GM12801 (cell line): ENCODE results near the gene MDM4.

Experiments
- TF ChIP-seq, protein P1 (sequence below): IDR thresholded peaks from one replicate; pipeline ENCODE4 v1.5.1; 2011; ENCODE audit warnings: control low read depth; ENCODE audit not compliant: insufficient read length; ENCODE audit errors: extremely low read depth

Gene MDM4

DNA sequence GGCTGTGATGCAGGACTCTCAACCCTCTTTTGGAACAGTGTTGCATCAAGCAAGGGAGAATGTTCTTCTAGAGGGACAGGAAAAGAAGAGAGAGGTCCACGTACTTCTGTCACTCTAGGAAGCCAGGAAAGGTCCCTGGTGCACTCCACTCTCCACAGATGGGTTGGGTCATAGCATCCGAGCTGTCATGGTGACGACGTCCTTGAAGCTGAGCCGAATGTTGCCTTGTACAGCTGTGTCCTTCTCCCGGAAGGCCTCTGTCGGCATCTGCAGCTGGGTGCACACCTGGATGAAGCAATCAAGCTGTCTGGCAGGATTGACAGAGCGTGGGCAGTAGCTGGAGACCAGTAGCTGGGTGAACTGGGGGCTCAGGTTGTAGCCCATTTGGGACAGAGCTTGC is 12.5 kb downstream of the MDM4 start:
- TF ChIP-seq, protein P1, sequence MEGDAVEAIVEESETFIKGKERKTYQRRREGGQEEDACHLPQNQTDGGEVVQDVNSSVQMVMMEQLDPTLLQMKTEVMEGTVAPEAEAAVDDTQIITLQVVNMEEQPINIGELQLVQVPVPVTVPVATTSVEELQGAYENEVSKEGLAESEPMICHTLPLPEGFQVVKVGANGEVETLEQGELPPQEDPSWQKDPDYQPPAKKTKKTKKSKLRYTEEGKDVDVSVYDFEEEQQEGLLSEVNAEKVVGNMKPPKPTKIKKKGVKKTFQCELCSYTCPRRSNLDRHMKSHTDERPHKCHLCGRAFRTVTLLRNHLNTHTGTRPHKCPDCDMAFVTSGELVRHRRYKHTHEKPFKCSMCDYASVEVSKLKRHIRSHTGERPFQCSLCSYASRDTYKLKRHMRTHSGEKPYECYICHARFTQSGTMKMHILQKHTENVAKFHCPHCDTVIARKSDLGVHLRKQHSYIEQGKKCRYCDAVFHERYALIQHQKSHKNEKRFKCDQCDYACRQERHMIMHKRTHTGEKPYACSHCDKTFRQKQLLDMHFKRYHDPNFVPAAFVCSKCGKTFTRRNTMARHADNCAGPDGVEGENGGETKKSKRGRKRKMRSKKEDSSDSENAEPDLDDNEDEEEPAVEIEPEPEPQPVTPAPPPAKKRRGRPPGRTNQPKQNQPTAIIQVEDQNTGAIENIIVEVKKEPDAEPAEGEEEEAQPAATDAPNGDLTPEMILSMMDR: no peak

DNA sequence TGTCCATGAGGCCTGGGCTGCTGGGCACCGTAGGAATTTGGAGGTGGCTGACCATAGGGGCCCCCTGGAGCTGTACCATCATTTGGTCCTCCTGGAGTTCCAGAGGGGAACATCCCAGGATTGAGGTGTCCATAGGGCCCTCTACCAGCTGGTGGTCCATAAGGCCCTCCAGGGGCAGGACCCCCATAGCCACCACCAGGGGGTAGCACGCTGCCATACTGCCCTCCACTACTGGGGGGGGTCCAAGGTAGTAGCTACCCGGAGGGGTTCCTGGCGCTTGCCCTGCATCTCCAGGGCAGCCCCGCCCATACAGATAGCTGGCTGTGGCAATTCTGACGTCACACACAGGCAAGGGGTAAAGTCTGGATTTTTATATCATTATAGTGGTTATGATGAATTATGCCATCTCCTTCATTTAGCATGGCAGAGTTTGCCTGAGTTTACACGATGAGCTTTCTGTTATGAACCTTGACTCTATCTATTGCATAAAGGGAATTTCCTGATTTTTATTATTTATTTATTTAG is 13.2 kb downstream of the MDM4 start:
- TF ChIP-seq, protein P1: no peak

DNA sequence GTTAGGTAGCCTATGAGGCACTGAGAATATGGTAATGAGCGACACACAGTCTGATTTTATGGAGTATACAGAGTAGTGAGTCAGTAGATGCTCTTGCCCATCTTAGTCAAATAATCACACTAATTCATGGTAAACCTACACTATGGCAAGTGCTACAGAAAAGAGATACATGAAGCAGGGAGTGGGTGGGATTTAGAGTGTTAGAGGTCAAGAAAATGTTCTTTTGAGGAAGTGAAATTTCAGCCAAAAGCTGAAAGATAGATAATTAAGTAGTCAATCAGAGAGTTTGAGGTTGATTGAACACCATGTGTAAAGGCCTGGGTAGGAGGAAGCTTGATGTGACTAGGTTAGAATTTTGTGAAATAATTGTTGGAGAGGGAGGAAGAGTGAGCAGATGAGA is 14.7 kb downstream of the MDM4 start:
- TF ChIP-seq, protein P1: no peak

DNA sequence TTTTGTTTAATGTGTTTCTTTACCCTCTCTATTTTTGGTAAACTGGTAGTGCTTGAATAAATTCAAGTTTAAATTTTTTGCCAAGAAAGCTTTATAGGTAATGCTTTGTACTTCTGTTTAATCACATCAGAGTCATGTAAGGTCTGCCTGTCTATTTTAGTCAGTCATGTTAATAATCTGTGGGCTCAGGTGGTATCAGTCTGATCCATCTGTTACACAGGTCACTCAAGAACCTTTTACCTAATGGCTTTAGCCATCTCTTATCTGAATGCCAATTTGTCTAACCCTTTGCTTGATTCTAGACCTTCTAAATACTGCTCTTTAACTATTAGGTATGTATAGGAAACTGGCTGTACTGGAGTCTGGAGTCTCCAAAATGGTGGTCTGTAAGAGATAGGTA is 16.6 kb downstream of the MDM4 start:
- TF ChIP-seq, protein P1: no peak

DNA sequence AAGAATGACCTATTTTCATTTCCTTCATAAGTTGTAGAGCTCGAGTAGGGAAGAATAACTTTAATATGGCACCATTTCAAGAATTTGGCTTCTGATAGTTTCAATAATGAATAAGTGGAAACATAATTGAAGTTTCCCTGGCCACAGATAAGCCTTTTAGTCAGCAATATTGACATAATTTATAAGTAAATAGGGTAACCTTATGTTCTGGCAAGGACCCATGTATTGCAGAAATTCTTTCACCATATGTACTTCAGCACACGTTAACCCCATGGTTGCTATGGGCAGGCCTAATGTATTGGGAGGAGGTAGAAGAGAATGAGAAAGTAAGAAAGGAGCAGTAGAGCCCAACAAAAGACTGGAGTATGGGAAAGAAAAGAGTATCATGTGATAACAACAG is 25.4 kb downstream of the MDM4 start:
- TF ChIP-seq, protein P1: no peak

DNA sequence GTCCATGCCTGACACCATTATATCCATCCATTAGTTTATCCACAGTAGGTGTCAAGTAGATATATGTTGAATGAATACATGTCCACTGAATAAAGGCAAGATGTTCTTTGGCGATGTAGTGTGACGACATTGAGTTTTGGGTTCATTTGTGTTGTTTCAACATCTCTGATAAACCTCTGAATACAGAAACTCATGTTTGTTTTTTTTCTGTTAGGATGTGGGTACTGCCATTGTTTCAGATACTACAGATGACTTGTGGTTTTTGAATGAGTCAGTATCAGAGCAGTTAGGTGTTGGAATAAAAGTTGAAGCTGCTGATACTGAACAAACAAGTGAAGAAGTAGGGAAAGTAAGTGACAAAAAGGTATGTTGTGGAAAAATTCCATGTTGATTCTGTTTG is 28.1 kb downstream of the MDM4 start:
- TF ChIP-seq, protein P1: no peak

DNA sequence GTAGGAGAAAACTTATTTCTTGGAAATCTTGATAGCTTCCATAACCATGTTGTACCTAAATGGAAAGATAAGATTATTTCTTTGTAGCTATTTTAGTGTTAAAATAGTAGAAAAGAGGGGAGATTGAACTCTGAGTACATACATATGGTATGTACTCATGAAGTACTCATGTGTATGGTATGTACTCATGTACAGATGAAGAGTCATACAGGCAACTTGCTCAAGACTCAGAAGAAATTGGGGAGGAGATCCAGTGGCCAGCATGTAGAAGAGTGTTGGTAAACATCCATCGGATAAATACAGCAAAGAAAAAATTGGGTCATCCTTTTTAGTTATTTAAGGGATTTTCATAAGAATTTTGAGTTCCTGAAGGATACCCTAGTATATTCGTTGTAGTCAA is 29.0 kb downstream of the MDM4 start:
- TF ChIP-seq, protein P1: no peak

DNA sequence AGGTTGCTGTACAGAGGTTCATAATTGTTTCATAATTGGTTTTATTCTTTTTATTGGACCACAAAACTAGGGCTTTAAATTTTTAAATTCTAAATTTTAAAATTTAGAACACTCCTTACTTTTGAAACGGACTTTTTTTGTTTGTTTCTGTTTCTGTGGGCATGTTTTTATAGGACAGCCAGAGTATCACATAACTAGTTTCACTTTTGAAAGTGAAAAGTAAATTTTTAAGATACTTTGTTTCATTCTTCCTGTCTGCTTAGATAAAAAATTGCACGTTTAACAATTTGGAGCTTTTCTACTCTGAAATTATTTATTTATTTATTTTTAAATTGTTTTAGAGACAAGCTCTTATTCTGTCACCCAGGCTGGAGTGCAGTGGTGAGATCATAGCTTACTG is 29.7 kb downstream of the MDM4 start:
- TF ChIP-seq, protein P1: no peak
